ENCODE measurements around the gene PLP1.

GRCh38 chrX:103825881-103826280 lies 49.2 kb downstream of the PLP1 start:
- no peak for TF ChIP-seq CTCF (IDR thresholded peaks at IDR 0.05)
- no peak for TF ChIP-seq POLR2A (IDR thresholded peaks at IDR 0.05)
- TF ChIP-seq EP300 (IDR thresholded peaks at IDR 0.05), result no peak
